Gastrocnemius medialis (tissue), 4 donors: ENCODE results near the gene TNFSF18. TPM values are rescaled to one million over a fixed set of nuclear protein-coding genes. Genes with fewer than 3 reads are reported as not detected.

Experiments
- ATAC-seq, 2 donors: fragments of 150-250 bp; one replicate each; pipeline ENCODE4 v1.9.1; 2016
- DNase-seq, 2 donors: peaks; one replicate each; pipeline ENCODE4 v3.0.0-alpha.2; 2019
- H3K27ac ChIP-seq, 4 donors: fragments of 200-600 bp; sonication (generic); 1 replicate in 1 of 4; 2 replicates in 3 of 4; pipeline ENCODE4 v1.5.1; 2016 to 2018; ENCODE audit warnings: mild to moderate bottlenecking in 2 of 4, moderate library complexity in 1 of 4
- H3K27me3 ChIP-seq, 3 donors: fragments of 200-600 bp; sonication (generic) in 2 of 3; 1 replicate in 1 of 3; 2 replicates in 2 of 3; pipeline versions ENCODE4 v1.5.1 to v1.6.0; 2016 to 2019; ENCODE audit warnings: mild to moderate bottlenecking in 1 of 3, moderate library complexity in 1 of 3
- H3K36me3 ChIP-seq, 2 donors: fragments of 200-600 bp; sonication (generic) in 1 of 2; one replicate each; pipeline ENCODE4 v1.5.1; 2017 to 2018
- H3K4me1 ChIP-seq, 2 donors: fragments of 200-600 bp; sonication (generic) in 1 of 2; one replicate each; pipeline ENCODE4 v1.5.1; 2016 to 2017; ENCODE audit warnings: mild to moderate bottlenecking in 2 of 2
- H3K4me3 ChIP-seq, 4 donors: fragments of 200-600 bp; sonication (generic) in 3 of 4; 1 replicate in 1 of 4; 2 replicates in 3 of 4; pipeline ENCODE4 v1.5.1; 2016 to 2019; ENCODE audit warnings: mild to moderate bottlenecking in 2 of 4
- H3K9me3 ChIP-seq, 3 donors: fragments of 200-600 bp; sonication (generic) in 2 of 3; 1 replicate in 1 of 3; 2 replicates in 2 of 3; pipeline ENCODE4 v1.5.1; 2016 to 2019
- POLR2A ChIP-seq, 2 donors: fragments of 450-650 bp; IDR thresholded peaks; one replicate each; pipeline ENCODE4 v1.6.1; 2017; ENCODE audit warnings: antibody characterized with exemption in 2 of 2, mild to moderate bottlenecking in 2 of 2, moderate library complexity in 2 of 2
- in situ Hi-C, 4 donors: fragments of 200-750 bp; cut with MboI; loops; one replicate each; pipeline versions ENCODE4 v1.15.0 to v1.8.0; 2017; ENCODE audit warnings: low sequenced_read_pairs in 4 of 4
- intact Hi-C: fragments of 100-400 bp; cut with DNase I; formaldehyde crosslinking; loops from one replicate; pipeline ENCODE4 v1.15.1; 2023; ENCODE audit warnings: low total_unique reads
- total RNA-seq, 4 donors: library from RNA; depleted of rRNA; stranded (reverse); fragments of >200 nt; gene quantifications; one replicate each; pipeline versions ENCODE4 v1.1.0 to v1.2.3, GENCODE V29; 2016
- TF ChIP-seq, protein P1 (sequence below), 5 experiments: fragments of 450-650 bp in 3 of 5; fragments of 200-600 bp in 2 of 5; sonication (generic) in 2 of 5; IDR thresholded peaks in 4 of 5; conservative IDR thresholded peaks in 1 of 5; 1 replicate in 4 of 5; 2 replicates in 1 of 5; pipeline ENCODE4 v1.5.1; 2016 to 2019; ENCODE audit warnings: antibody characterized with exemption in 5 of 5, mild to moderate bottlenecking in 3 of 5, moderate library complexity in 3 of 5

The TNFSF18 gene
- total RNA-seq, 4 donors from 2014 or later: not detected

DNA sequence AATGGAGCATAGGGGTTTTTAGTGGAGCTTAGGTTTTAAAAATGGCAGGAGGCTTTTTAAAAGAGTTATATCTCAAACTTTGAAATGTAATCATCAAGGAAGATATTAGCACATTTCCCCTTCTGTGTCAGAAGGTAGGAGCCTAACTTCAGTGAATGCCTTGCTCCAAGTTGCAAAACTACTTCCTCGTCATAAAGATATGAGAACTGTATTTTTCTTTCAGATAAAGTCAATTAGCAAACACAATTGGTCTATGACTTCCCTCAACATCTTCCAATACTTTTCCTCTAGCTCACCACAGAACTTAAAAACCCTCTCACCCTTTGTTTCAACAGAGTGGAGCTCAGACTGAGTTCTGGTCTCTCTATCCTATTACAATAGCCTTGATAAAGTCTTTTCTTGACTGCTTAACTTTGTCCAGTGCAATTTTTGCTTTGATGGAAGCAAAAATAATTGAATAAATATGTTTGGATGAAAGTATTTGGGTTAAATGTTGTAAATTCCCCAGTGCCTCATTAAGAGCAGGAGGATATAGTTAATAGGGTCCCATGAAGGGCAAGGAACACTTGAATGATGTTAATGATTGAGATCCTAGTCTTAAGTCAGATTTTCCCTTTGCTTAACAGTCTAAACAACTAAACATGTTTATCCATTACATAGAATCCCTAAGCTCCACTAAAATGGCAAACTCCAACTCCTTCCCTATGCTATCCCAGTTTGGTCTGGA, 58.9 kb downstream of the TNFSF18 start:
- H3K27me3 ChIP-seq: no peaks in the 10 kb centered on the region
- intact Hi-C loops (no loop called here), in situ Hi-C loops (no loop called here)
- H3K4me1 ChIP-seq: no peaks in the 10 kb centered on the region
- no peak overlapping the region for H3K27ac ChIP-seq
- no peak for DNase-seq
- no peaks in the 10 kb centered on the region for H3K9me3 ChIP-seq
- H3K36me3 ChIP-seq: no peaks in the 10 kb centered on the region
- H3K4me3 ChIP-seq: no peak overlapping the region
- TF ChIP-seq, protein P1, sequence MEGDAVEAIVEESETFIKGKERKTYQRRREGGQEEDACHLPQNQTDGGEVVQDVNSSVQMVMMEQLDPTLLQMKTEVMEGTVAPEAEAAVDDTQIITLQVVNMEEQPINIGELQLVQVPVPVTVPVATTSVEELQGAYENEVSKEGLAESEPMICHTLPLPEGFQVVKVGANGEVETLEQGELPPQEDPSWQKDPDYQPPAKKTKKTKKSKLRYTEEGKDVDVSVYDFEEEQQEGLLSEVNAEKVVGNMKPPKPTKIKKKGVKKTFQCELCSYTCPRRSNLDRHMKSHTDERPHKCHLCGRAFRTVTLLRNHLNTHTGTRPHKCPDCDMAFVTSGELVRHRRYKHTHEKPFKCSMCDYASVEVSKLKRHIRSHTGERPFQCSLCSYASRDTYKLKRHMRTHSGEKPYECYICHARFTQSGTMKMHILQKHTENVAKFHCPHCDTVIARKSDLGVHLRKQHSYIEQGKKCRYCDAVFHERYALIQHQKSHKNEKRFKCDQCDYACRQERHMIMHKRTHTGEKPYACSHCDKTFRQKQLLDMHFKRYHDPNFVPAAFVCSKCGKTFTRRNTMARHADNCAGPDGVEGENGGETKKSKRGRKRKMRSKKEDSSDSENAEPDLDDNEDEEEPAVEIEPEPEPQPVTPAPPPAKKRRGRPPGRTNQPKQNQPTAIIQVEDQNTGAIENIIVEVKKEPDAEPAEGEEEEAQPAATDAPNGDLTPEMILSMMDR (IDR thresholded peaks at IDR 0.05 in 4 of 5, conservative IDR thresholded peaks at IDR 0.05 in 1 of 5): no peak
- TF ChIP-seq POLR2A (IDR thresholded peaks at IDR 0.05): no peak
- ATAC-seq: no peak

DNA sequence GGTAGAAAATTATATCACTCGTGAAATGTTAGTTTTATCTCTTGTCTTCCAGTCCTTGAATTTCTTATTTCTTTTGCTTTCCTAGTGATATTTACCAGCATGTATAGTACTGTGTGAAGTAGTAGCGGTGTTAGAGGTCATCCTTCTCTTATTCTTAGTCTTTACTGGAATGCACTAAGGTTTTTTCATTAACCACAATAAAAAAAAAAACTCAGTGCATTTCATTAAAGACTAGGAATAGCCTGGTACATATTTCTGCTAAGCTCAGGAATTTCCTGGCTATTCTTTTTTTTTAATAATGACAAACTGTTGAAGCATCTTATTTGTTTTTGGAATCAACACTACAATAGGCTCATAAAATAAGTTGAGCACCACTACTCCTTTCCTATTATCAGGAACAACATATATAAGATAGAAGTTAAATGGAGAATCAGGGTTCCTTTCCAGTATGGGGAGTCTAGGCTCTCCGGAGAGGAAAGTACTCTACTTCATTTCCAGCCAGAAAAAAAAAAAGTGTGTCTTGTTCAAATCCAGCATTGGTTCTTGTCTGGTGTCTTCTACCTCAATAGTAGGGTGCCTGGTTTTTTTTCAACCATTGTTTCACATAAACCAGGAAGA, 60.0 kb downstream of the TNFSF18 start:
- Histone ChIP-seq H3K9me3 (no peaks in the 10 kb centered on the region), H3K27me3 (no peaks in the 10 kb centered on the region), H3K4me1 (no peaks in the 10 kb centered on the region), H3K4me3 (no peak overlapping the region), H3K36me3 (no peaks in the 10 kb centered on the region), H3K27ac (no peak overlapping the region)
- TF ChIP-seq POLR2A (IDR thresholded peaks at IDR 0.05): no peak
- TF ChIP-seq, protein P1 (IDR thresholded peaks at IDR 0.05 in 4 of 5, conservative IDR thresholded peaks at IDR 0.05 in 1 of 5): no peak
- DNase-seq (no peak), ATAC-seq (no peak)
- intact Hi-C loops (no loop called here), in situ Hi-C loops (no loop called here)

Other genes starting within 250 kb of the TNFSF18 start
- gene TNFSF4, start 156.4 kb upstream of the TNFSF18 start, total RNA-seq: under 1 TPM in 3 of 4 donors, not detected in 1; 0.16 to 0.25 (median 0.23) TPM